ENCODE data around the gene CCNL1. TPM values are rescaled to one million over a fixed set of nuclear protein-coding genes. Genes with fewer than 3 reads are reported as not detected.
"Not testable (repeated sequence)": the region's sequence is repeated elsewhere in the genome, so short reads cannot be mapped to it uniquely, and the experiment has no call there.

CCNL1 gene
- total RNA-seq, 1 donor from 2014 or later: 222 TPM

DNA sequence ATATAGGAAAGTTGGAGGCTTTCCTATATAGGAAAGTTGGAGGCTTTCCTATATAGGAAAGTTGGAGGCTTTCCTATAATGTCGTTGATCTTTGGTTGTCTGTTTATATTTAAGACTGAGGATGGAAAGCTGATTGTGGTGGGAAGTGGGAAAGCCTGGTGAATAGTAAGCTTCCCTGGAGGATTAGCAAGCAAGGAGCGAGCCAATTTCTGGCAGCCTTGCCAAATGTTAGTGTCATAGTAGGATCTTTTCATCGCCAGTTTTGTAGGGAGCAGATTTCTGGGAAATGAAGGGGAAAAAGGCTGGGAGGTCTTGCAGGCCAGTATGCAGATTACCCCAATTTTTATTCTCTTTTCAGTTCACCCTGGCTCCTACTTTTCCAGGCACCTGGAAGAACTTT lies 39.9 kb upstream of the CCNL1 start:
- Mint-ChIP-seq H3K27ac (no peak overlapping the region), H3K4me1 (peaks cover 4% of the 10 kb centered on the region), H3K27me3 (no peaks in the 10 kb centered on the region), H3K9me3 (peaks cover 18% of the 10 kb centered on the region), H3K36me3 (ENCODE audit: low read depth) (peaks cover under 1% of the 10 kb centered on the region), H3K4me3 (no peak overlapping the region)
- TF ChIP-seq, protein P1, sequence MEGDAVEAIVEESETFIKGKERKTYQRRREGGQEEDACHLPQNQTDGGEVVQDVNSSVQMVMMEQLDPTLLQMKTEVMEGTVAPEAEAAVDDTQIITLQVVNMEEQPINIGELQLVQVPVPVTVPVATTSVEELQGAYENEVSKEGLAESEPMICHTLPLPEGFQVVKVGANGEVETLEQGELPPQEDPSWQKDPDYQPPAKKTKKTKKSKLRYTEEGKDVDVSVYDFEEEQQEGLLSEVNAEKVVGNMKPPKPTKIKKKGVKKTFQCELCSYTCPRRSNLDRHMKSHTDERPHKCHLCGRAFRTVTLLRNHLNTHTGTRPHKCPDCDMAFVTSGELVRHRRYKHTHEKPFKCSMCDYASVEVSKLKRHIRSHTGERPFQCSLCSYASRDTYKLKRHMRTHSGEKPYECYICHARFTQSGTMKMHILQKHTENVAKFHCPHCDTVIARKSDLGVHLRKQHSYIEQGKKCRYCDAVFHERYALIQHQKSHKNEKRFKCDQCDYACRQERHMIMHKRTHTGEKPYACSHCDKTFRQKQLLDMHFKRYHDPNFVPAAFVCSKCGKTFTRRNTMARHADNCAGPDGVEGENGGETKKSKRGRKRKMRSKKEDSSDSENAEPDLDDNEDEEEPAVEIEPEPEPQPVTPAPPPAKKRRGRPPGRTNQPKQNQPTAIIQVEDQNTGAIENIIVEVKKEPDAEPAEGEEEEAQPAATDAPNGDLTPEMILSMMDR (IDR thresholded peaks at IDR 0.05): no peak
- ATAC-seq (ENCODE audit: low read depth): no peak
- ChIA-PET POLR2A (interaction anchor here (1.0 kb wide), 1 partner anchor 25 kb away, joined by 3 read pairs; no protein-coding TSS in a partner anchor), CTCF (interaction anchor here (1.2 kb wide), 1 partner anchor 20 kb away, joined by 3 read pairs; no protein-coding TSS in a partner anchor)
- intact Hi-C loops (cut with micrococcal nuclease): loop anchor here (5.0 to 10.0 kb wide), 2 partner anchors 292 to 375 kb away; no protein-coding TSS in a partner anchor
- no peak for DNase-seq

DNA sequence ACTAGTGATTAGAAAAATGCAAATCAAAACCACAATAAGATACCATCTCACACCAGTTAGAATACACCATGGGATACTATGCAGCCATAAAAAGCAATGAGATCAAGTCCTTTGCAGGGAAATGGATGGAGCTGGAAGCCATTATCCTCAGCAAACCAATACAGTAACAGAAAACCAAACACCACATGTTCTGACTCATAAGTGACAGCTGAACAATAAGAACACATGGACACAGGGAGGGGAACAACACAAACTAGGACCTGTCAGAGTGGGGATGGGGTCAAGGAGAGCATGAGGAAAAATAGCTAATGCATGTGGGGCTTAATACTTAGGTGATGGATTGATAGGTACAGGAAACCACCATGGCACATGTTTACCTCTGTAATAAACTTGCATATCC lies 36.0 kb upstream of the CCNL1 start:
- Mint-ChIP-seq H3K36me3 (ENCODE audit: low read depth) (peaks cover 18% of the 10 kb centered on the region), H3K27me3 (no peaks in the 10 kb centered on the region), H3K9me3 (peaks cover 26% of the 10 kb centered on the region), H3K4me3 (no peak overlapping the region), H3K4me1 (no peaks in the 10 kb centered on the region), H3K27ac (no peak overlapping the region)
- DNase-seq (no peak), ATAC-seq (ENCODE audit: low read depth) (no peak)
- intact Hi-C loops (cut with micrococcal nuclease): no loop called here
- POLR2A ChIA-PET: no interaction called here
- TF ChIP-seq, protein P1 (IDR thresholded peaks at IDR 0.05): no peak
- CTCF ChIA-PET: no interaction called here

DNA sequence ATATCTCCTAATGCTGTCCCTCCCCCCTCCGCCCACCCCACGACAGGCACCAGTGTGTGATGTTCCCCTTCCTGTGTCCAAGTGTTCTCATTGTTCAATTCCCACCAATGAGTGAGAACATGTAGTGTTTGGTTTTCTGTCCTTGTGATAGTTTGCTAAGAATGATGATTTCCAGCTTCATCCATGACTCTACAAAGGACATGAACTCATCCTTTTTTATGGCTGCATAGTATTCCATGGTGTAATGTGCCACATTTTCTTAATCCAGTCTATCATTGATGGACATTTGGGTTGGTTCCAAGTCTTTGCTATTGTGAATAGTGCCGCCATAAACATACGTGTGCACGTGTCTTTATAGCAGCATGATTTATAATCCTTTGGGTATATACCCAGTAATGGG lies 31.2 kb upstream of the CCNL1 start:
- POLR2A ChIA-PET; CTCF ChIA-PET; DNase-seq; H3K4me1 Mint-ChIP-seq; H3K27ac Mint-ChIP-seq; ATAC-seq (ENCODE audit: low read depth); H3K4me3 Mint-ChIP-seq; intact Hi-C loops (cut with micrococcal nuclease); H3K27me3 Mint-ChIP-seq: not testable (repeated sequence)
- H3K36me3 Mint-ChIP-seq (ENCODE audit: low read depth): peaks cover 33% of the 10 kb centered on the region
- H3K9me3 Mint-ChIP-seq: peaks cover 49% of the 10 kb centered on the region

DNA sequence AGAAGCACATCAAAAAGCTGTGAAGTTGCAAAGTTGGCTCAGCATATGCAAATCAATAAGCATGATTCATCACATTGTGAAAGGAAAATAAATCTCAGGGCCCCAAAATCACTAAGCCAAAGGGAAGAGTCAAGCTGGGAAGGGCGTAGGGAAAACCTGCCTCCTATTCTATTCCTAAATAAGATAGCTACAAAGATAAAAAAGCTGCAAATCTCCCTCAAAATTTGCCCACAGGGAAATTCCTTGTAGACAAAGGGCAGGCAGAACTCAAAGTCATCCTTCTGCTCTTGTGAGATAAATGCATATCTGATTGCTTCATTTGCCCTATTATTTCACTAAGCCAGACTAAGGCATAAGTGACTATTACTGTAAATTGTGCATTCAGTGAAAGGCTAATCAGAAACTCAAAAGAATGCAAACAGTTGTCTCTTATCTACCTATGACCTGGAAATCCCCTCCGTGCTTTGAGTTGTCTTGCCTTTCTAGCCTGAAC lies 30.5 kb upstream of the CCNL1 start:
- POLR2A ChIA-PET: no interaction called here
- CTCF ChIA-PET: no interaction called here

DNA sequence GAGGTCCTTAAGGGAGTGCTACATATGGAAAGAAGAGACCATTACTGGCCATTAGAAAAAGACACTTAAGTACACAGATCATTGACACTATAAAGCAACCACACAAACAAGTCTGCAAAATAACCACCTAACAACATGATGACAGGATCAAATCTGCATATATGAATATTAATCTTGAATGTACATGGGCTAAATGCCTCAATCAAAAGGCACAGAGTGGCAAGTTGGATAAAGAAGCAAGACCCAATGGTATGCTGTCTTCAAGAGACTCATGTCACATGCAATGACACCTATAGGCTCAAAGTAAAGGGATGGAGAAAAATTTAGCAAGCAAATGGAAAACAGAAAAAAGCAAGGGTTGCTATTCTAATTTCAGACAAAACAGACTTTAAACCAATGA lies 28.4 kb upstream of the CCNL1 start:
- peaks cover 47% of the 10 kb centered on the region for H3K9me3 Mint-ChIP-seq
- no peaks in the 10 kb centered on the region for H3K4me1 Mint-ChIP-seq
- ATAC-seq (ENCODE audit: low read depth): no peak

More for the DNA sequence above, 30.5 kb upstream of the CCNL1 start:
- DNase-seq (no peak), ATAC-seq (ENCODE audit: low read depth) (no peak)
- TF ChIP-seq, protein P1 (IDR thresholded peaks at IDR 0.05): no peak
- Mint-ChIP-seq H3K4me1 (no peaks in the 10 kb centered on the region), H3K36me3 (ENCODE audit: low read depth) (peaks cover 40% of the 10 kb centered on the region), H3K4me3 (no peak overlapping the region), H3K27ac (no peak overlapping the region), H3K9me3 (peaks cover 48% of the 10 kb centered on the region), H3K27me3 (no peaks in the 10 kb centered on the region)
- intact Hi-C loops (cut with micrococcal nuclease): no loop called here

More for the DNA sequence above, 28.4 kb upstream of the CCNL1 start:
- ChIA-PET CTCF (no interaction called here), POLR2A (no interaction called here)
- peaks cover 47% of the 10 kb centered on the region for H3K36me3 Mint-ChIP-seq (ENCODE audit: low read depth)
- DNase-seq: no peak
- H3K4me3 Mint-ChIP-seq: no peak overlapping the region
- TF ChIP-seq, protein P1 (IDR thresholded peaks at IDR 0.05): no peak
- intact Hi-C loops (cut with micrococcal nuclease): no loop called here
- no peaks in the 10 kb centered on the region for H3K27me3 Mint-ChIP-seq
- H3K27ac Mint-ChIP-seq: no peak overlapping the region
